HG02885 (cell line): ENCODE data around the gene PSMA8.
"Not testable (repeated sequence)": the region's sequence is repeated elsewhere in the genome, so short reads cannot be mapped to it uniquely, and the experiment has no call there.

Experiments
- ATAC-seq: cut with Tn5 transposase; IDR thresholded peaks from one replicate; pipeline ENCODE4 v1.9.1; 2021; ENCODE audit warnings: mild to moderate bottlenecking; ENCODE audit not compliant: unreplicated experiment, poor library complexity

PSMA8 gene

GRCh38 chr18:26228562-26229260 lies 95.0 kb downstream of the PSMA8 start:
- no peak for ATAC-seq

- no peak for ATAC-seq
Measured at GRCh38 chr18:26230497-26230896, 96.8 kb downstream of the PSMA8 start.

- ATAC-seq, result no peak
Measured at GRCh38 chr18:26233208-26233607, 99.5 kb downstream of the PSMA8 start.

- ATAC-seq, result not testable (repeated sequence)
Measured at GRCh38 chr18:26237363-26237762, 103.7 kb downstream of the PSMA8 start.

DNA sequence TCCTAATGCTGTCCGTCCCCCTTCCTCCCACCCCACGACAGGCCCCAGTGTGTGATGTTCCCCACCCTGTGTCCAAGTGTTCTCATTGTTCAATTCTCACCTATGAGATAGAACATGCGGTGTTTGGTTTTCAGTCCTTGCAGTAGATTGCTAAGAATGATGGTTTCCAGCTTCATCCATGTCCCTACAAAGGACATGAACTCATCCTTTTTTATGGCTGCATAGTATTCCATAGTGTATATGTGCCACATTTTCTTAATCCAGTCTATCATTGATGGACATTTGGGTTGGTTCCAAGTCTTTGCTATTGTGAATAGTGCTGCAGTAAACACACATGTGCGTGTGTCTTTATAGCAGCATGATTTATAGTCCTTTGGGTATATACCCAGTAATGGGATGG lies 105.0 kb downstream of the PSMA8 start:
- ATAC-seq, result not testable (repeated sequence)

GRCh38 chr18:26242392-26242791 lies 108.7 kb downstream of the PSMA8 start:
- not testable (repeated sequence) for ATAC-seq
